KMS-11 (cell line): Measurements from ENCODE around the gene GPR156.

ENCODE experiments used
- H2AFZ ChIP-seq: fragments of 200-600 bp; sonication (generic); 2 replicates; pipeline ENCODE4 v1.6.1; 2016; ENCODE audit warnings: antibody characterized with exemption, mixed run types, low read depth
- H3K27ac ChIP-seq: fragments of 200-600 bp; sonication (generic); 2 replicates; pipeline ENCODE4 v1.6.1; 2016; ENCODE audit warnings: mild to moderate bottlenecking, mixed run types
- H3K27me3 ChIP-seq: fragments of 200-600 bp; sonication (generic); 2 replicates; pipeline ENCODE4 v1.6.1; 2017; ENCODE audit warnings: mild to moderate bottlenecking, low read depth, mixed run types, moderate library complexity; ENCODE audit not compliant: insufficient read depth
- H3K36me3 ChIP-seq: fragments of 200-600 bp; sonication (generic); 2 replicates; pipeline ENCODE4 v1.6.1; 2017; ENCODE audit warnings: mild to moderate bottlenecking, mixed run types; ENCODE audit not compliant: insufficient read depth
- H3K4me1 ChIP-seq: fragments of 200-600 bp; sonication (generic); 2 replicates; pipeline ENCODE4 v1.6.1; 2016; ENCODE audit warnings: mild to moderate bottlenecking, low read depth, mixed run types; ENCODE audit not compliant: poor library complexity, severe bottlenecking
- H3K4me2 ChIP-seq: fragments of 200-600 bp; sonication (generic); 2 replicates; pipeline ENCODE4 v1.7.0; 2016; ENCODE audit warnings: mild to moderate bottlenecking, mixed run types
- H3K4me3 ChIP-seq: fragments of 200-600 bp; sonication (generic); IDR thresholded peaks from 2 replicates; pipeline ENCODE4 v1.6.1; 2017; ENCODE audit warnings: low read depth, low read length, mixed read lengths; ENCODE audit not compliant: insufficient read depth
- H3K79me2 ChIP-seq: fragments of 200-600 bp; sonication (generic); 2 replicates; pipeline ENCODE4 v1.6.1; 2016; ENCODE audit warnings: low read depth, mixed run types; ENCODE audit not compliant: insufficient read depth
- H3K9ac ChIP-seq: fragments of 200-600 bp; sonication (generic); 2 replicates; pipeline ENCODE4 v1.6.1; 2016; ENCODE audit warnings: mild to moderate bottlenecking, mixed run types
- H4K20me1 ChIP-seq: fragments of 200-600 bp; sonication (generic); 2 replicates; pipeline ENCODE4 v1.6.1; 2016; ENCODE audit warnings: mild to moderate bottlenecking, mixed run types; ENCODE audit not compliant: insufficient read depth
- CTCF ChIP-seq: fragments of 200-600 bp; sonication (generic); conservative IDR thresholded peaks from 2 replicates; pipeline ENCODE4 v1.6.1; 2017; ENCODE audit warnings: low read depth, mild to moderate bottlenecking, antibody characterized with exemption, low read length, moderate library complexity, mixed read lengths

GPR156 gene

GRCh38 chr3:120155108-120155507 lies 129.9 kb downstream of the GPR156 start:
- no peak overlapping the region for H3K9ac ChIP-seq
- no peak overlapping the region for H2AFZ ChIP-seq
- H4K20me1 ChIP-seq, result no peaks in the 10 kb centered on the region
- no peak for TF ChIP-seq CTCF
- no peak overlapping the region for H3K4me2 ChIP-seq
- H3K27me3 ChIP-seq, result no peaks in the 10 kb centered on the region
- no peak overlapping the region for H3K4me3 ChIP-seq
- H3K79me2 ChIP-seq, result no peaks in the 10 kb centered on the region
- peaks cover 6% of the 10 kb centered on the region for H3K4me1 ChIP-seq
- H3K27ac ChIP-seq, result no peak overlapping the region
- H3K36me3 ChIP-seq, result no peaks in the 10 kb centered on the region

GRCh38 chr3:120153294-120153693 lies 131.7 kb downstream of the GPR156 start:
- no peaks in the 10 kb centered on the region for H3K36me3 ChIP-seq

GRCh38 chr3:120151791-120152190 lies 133.2 kb downstream of the GPR156 start:
- Histone ChIP-seq H3K27me3 (no peaks in the 10 kb centered on the region), H3K4me3 (no peak overlapping the region), H4K20me1 (no peaks in the 10 kb centered on the region), H3K9ac (no peak overlapping the region), H3K4me2 (no peak overlapping the region), H2AFZ (no peak overlapping the region), H3K79me2 (no peaks in the 10 kb centered on the region), H3K4me1 (no peaks in the 10 kb centered on the region), H3K36me3 (no peaks in the 10 kb centered on the region), H3K27ac (no peak overlapping the region)
- TF ChIP-seq CTCF, result no peak

More at GRCh38 chr3:120153294-120153693, 131.7 kb downstream of the GPR156 start:
- Histone ChIP-seq H3K4me3 (no peak overlapping the region), H3K4me2 (no peak overlapping the region), H4K20me1 (no peaks in the 10 kb centered on the region), H3K9ac (no peak overlapping the region), H3K79me2 (no peaks in the 10 kb centered on the region), H3K4me1 (no peaks in the 10 kb centered on the region), H3K27me3 (no peaks in the 10 kb centered on the region), H3K27ac (no peak overlapping the region), H2AFZ (no peak overlapping the region)
- TF ChIP-seq CTCF, result no peak

- no peaks in the 10 kb centered on the region for H3K4me1 ChIP-seq
- H2AFZ ChIP-seq, result no peak overlapping the region
- H3K4me2 ChIP-seq, result no peak overlapping the region
- no peak overlapping the region for H3K9ac ChIP-seq
- no peak for TF ChIP-seq CTCF
- H3K79me2 ChIP-seq, result no peaks in the 10 kb centered on the region
- H3K36me3 ChIP-seq, result no peaks in the 10 kb centered on the region
- no peak overlapping the region for H3K27ac ChIP-seq
- H3K27me3 ChIP-seq, result no peaks in the 10 kb centered on the region
- no peaks in the 10 kb centered on the region for H4K20me1 ChIP-seq
- no peak overlapping the region for H3K4me3 ChIP-seq
Measured at GRCh38 chr3:120148187-120148949, 136.7 kb downstream of the GPR156 start.
